LHCN-M2 (cell line): ENCODE measurements around the gene GRK6. TPM values are rescaled to one million over a fixed set of nuclear protein-coding genes. Genes with fewer than 3 reads are reported as not detected.
"Not testable (repeated sequence)": the region's sequence is repeated elsewhere in the genome, so short reads cannot be mapped to it uniquely, and the experiment has no call there.

Source experiments
- DNase-seq: peaks from one replicate; pipeline ENCODE4 v3.0.0-alpha.2; 2012; ENCODE audit warnings: low read depth
- total RNA-seq: library from RNA; depleted of rRNA; stranded (reverse); fragments of >200 nt; gene quantifications from 2 replicates; pipeline ENCODE4 v1.2.3, GENCODE V29; 2014; rRNA removed

Gene GRK6
- total RNA-seq, 1 experiment from 2014 or later, result 23.8 TPM

- no peak for DNase-seq
Observed at GRCh38 chr5:177484902-177485549, 58.5 kb downstream of the GRK6 start.

- DNase-seq, result not testable (repeated sequence)
Observed at GRCh38 chr5:177485753-177486152, 59.3 kb downstream of the GRK6 start.

GRCh38 chr5:177486256-177486655 is 59.8 kb downstream of the GRK6 start:
- DNase-seq, result no peak

GRCh38 chr5:177487144-177487543 is 60.7 kb downstream of the GRK6 start:
- no peak for DNase-seq

- no peak for DNase-seq
Observed at GRCh38 chr5:177487975-177488374, 61.5 kb downstream of the GRK6 start.

- DNase-seq, result no peak
Observed at GRCh38 chr5:177489119-177489716, 62.7 kb downstream of the GRK6 start.

GRCh38 chr5:177490311-177490991 is 64.0 kb downstream of the GRK6 start:
- no peak for DNase-seq

GRCh38 chr5:177490992-177491391 is 64.5 kb downstream of the GRK6 start:
- no peak for DNase-seq

GRCh38 chr5:177491429-177491945 is 65.0 kb downstream of the GRK6 start:
- no peak for DNase-seq

- no peak for DNase-seq
Observed at GRCh38 chr5:177491983-177492746, 65.7 kb downstream of the GRK6 start.

Other genes starting within 250 kb of the GRK6 start
- gene RAB24, start 123.0 kb upstream of the GRK6 start, total RNA-seq, result 25.3 and 32.4 TPM in 2 replicates
- 245 and 247 TPM in 2 replicates for gene PRELID1, start 122.9 kb upstream of the GRK6 start, total RNA-seq
- 43.1 and 87.9 TPM in 2 replicates for gene MXD3, start 114.8 kb upstream of the GRK6 start, total RNA-seq
- gene LMAN2, start 75.0 kb upstream of the GRK6 start, total RNA-seq, result 258 and 369 TPM in 2 replicates
- gene RGS14, start 68.8 kb upstream of the GRK6 start, total RNA-seq, result 0.23 and 0.51 TPM in 2 replicates
- gene SLC34A1, start 42.2 kb upstream of the GRK6 start, total RNA-seq, result not detected in 2 replicates
- not detected in 2 replicates for gene PFN3, start 26.0 kb upstream of the GRK6 start, total RNA-seq
- 3.1 and 3.6 TPM in 2 replicates for gene F12, start 17.1 kb upstream of the GRK6 start, total RNA-seq
- gene PRR7, start 20.1 kb downstream of the GRK6 start, total RNA-seq, result 48.0 and 55.4 TPM in 2 replicates
- gene DBN1, start 47.0 kb downstream of the GRK6 start, total RNA-seq, result 210 and 233 TPM in 2 replicates
- 252 and 281 TPM in 2 replicates for gene PDLIM7, start 70.9 kb downstream of the GRK6 start, total RNA-seq
- 7.0 and 14.8 TPM in 2 replicates for gene DOK3, start 83.2 kb downstream of the GRK6 start, total RNA-seq
- 153 and 185 TPM in 2 replicates for gene DDX41, start 90.3 kb downstream of the GRK6 start, total RNA-seq
- 19.8 and 24.5 TPM in 2 replicates for gene FAM193B, start 127.9 kb downstream of the GRK6 start, total RNA-seq
- gene TMED9, start 165.5 kb downstream of the GRK6 start, total RNA-seq, result 119 and 136 TPM in 2 replicates
- gene B4GALT7, start 173.5 kb downstream of the GRK6 start, total RNA-seq, result 28.8 and 36.2 TPM in 2 replicates